ENCODE results near the gene TSSC4. TPM values are rescaled to one million over a fixed set of nuclear protein-coding genes. Genes with fewer than 3 reads are reported as not detected.

The TSSC4 gene
- total RNA-seq, 1 donor from 2014 or later, result 38.8 TPM

GRCh38 chr11:2377511-2378443 is 22.8 kb upstream of the TSSC4 start:
- Histone ChIP-seq H3K4me3 (peak overlapping the region; percentile 98), H3K9me3 (no peaks in the 10 kb centered on the region), H3K27ac (peak overlapping the region; percentile 99), H3K36me3 (no peaks in the 10 kb centered on the region), H3K27me3 (ENCODE audit: low read depth) (no peaks in the 10 kb centered on the region), H3K4me1 (peaks cover 44% of the 10 kb centered on the region)
- TF ChIP-seq, protein P1, sequence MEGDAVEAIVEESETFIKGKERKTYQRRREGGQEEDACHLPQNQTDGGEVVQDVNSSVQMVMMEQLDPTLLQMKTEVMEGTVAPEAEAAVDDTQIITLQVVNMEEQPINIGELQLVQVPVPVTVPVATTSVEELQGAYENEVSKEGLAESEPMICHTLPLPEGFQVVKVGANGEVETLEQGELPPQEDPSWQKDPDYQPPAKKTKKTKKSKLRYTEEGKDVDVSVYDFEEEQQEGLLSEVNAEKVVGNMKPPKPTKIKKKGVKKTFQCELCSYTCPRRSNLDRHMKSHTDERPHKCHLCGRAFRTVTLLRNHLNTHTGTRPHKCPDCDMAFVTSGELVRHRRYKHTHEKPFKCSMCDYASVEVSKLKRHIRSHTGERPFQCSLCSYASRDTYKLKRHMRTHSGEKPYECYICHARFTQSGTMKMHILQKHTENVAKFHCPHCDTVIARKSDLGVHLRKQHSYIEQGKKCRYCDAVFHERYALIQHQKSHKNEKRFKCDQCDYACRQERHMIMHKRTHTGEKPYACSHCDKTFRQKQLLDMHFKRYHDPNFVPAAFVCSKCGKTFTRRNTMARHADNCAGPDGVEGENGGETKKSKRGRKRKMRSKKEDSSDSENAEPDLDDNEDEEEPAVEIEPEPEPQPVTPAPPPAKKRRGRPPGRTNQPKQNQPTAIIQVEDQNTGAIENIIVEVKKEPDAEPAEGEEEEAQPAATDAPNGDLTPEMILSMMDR (IDR thresholded peaks at IDR 0.05), result no peak
- DNase-seq, result peak; percentile 83
- intact Hi-C loops (cut with DNase I), result no loop called here
- ATAC-seq, result peak; percentile 47 to 55

- TF ChIP-seq, protein P1 (IDR thresholded peaks at IDR 0.05), result no peak
- peaks cover 53% of the 10 kb centered on the region for H3K4me1 ChIP-seq
- no peaks in the 10 kb centered on the region for H3K27me3 ChIP-seq (ENCODE audit: low read depth)
- peak overlapping the region; percentile 99 for H3K27ac ChIP-seq
- peak; percentile 69 for DNase-seq
- no peaks in the 10 kb centered on the region for H3K9me3 ChIP-seq
- peak in 1 of 2 donors; percentile 3 for ATAC-seq
- peak overlapping the region; percentile 98 for H3K4me3 ChIP-seq
- intact Hi-C loops (cut with DNase I), result no loop called here
- no peaks in the 10 kb centered on the region for H3K36me3 ChIP-seq
Measured at GRCh38 chr11:2378527-2379210, 21.9 kb upstream of the TSSC4 start.

GRCh38 chr11:2379466-2380174 is 20.9 kb upstream of the TSSC4 start:
- peak overlapping the region; percentile 99 for H3K27ac ChIP-seq
- ATAC-seq, result no peak
- no peaks in the 10 kb centered on the region for H3K27me3 ChIP-seq (ENCODE audit: low read depth)
- intact Hi-C loops (cut with DNase I), result no loop called here
- H3K4me1 ChIP-seq, result peaks cover 58% of the 10 kb centered on the region
- peak overlapping the region; percentile 48 for H3K4me3 ChIP-seq
- no peaks in the 10 kb centered on the region for H3K36me3 ChIP-seq
- no peaks in the 10 kb centered on the region for H3K9me3 ChIP-seq
- peak; percentile 48 for DNase-seq
- TF ChIP-seq, protein P1 (IDR thresholded peaks at IDR 0.05), result no peak

GRCh38 chr11:2380396-2380795 is 20.2 kb upstream of the TSSC4 start:
- DNase-seq (no peak), ATAC-seq (no peak)
- Histone ChIP-seq H3K9me3 (no peaks in the 10 kb centered on the region), H3K4me3 (peak overlapping the region; percentile 48), H3K4me1 (peaks cover 65% of the 10 kb centered on the region), H3K27me3 (ENCODE audit: low read depth) (no peaks in the 10 kb centered on the region), H3K27ac (peak overlapping the region; percentile 99), H3K36me3 (peaks cover 7% of the 10 kb centered on the region)
- intact Hi-C loops (cut with DNase I), result no loop called here
- TF ChIP-seq, protein P1 (IDR thresholded peaks at IDR 0.05), result no peak

DNA sequence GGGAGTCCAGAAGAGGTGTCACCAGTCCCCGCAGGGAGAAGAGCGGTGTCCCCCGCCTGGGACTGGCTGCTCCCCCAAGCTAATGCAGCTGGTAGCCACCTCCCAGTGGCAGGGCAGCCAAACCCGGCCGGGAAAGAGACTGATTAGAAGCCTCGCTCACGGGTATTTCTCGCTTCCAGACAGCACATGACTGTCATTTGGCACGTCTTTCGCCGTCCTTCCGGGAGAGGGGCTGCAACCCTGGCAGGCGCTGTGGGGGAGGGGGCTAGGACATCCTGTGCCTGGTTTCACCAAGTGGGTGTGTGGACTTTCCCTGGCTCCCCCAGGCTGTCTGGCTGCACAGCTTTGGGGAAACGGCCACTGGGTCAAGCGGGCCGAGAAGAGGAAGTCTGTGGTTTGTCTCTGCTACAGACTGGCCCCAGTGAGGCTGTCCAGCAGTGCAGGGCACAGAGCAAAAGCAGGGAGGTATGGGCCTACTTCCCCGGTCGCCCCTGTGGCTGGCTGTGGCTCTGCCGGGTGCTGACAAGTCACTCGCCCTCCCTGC is 19.7 kb upstream of the TSSC4 start:
- ATAC-seq (peak; percentile 33 to 68), DNase-seq (peak; percentile 93)
- TF ChIP-seq, protein P1 (IDR thresholded peaks at IDR 0.05), result no peak
- Histone ChIP-seq H3K36me3 (peaks cover 12% of the 10 kb centered on the region), H3K27me3 (ENCODE audit: low read depth) (no peaks in the 10 kb centered on the region), H3K27ac (peak overlapping the region; percentile 99), H3K9me3 (no peaks in the 10 kb centered on the region), H3K4me3 (peak overlapping the region; percentile 48), H3K4me1 (peaks cover 69% of the 10 kb centered on the region)
- intact Hi-C loops (cut with DNase I), result no loop called here

All from lower lobe of right lung (tissue), 2 donors.